ENCODE results near the gene DAP. TPM values are rescaled to one million over a fixed set of nuclear protein-coding genes. Genes with fewer than 3 reads are reported as not detected.

Gene DAP
- total and polyA plus RNA-seq, 2 of the 4 experiments (the other 2 are of a cell fraction) = 49.6 to 189 TPM

GRCh38 chr5:10689391-10690081 is 71.5 kb downstream of the DAP start (continued):
- TF ChIP-seq RCOR1 (IDR thresholded peaks at IDR 0.05; ENCODE audit: insufficient replicate concordance, low read length) = no peak
- peak; percentile 94 for TF ChIP-seq NFE2L2 (IDR thresholded peaks at IDR 0.05; ENCODE audit: low read depth, low read length)

DNA sequence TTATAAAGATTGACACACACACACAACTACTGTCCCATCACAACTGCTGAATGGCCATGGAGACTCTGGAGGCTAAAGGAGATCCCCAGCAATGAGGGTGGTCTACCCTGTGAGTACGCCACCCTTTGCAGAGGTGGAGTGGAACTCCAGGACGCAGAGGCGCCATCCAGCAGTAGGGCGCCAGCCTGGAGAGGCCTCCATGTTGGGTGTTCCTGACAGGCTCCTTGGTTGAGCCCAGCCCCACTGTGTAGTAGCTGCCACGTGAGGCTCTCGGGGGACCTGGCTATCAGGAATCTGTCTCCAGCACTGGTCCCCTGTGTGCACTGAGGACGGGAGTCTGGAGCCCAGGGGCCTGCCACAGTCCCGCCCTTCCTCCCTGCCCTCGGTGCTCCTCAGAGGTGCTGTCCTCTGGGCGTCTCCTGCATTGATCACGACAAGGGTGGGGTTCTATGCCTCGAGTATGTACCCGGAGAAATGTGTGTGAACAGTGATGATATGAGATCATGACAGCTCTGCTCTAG is 72.3 kb downstream of the DAP start:
- Histone ChIP-seq H3K14ac (replicated peaks; ENCODE audit: low read depth, low read length) (peak overlapping the region; percentile 52; the same call in 1 of the 2 replicates), H2BK5ac (ENCODE audit: low read depth, low read length, poor library complexity, severe bottlenecking) (no peak overlapping the region), H2BK20ac (ENCODE audit: low read depth, low read length) (no peak overlapping the region), H3K9ac (ENCODE audit: low read depth, low read length) (no peak overlapping the region), H2AFZ (replicated peaks; ENCODE audit: low read length, poor library complexity) (no peak overlapping the region), H3K4me1 (ENCODE audit: control insufficient read depth, insufficient read depth, low read length) (peaks cover 26% of the 10 kb centered on the region), H3K9me3 (ENCODE audit: control insufficient read depth, insufficient read depth, low read length) (no peaks in the 10 kb centered on the region), H2BK15ac (ENCODE audit: low read depth, low read length) (no peak overlapping the region), H2AK9ac (replicated peaks; ENCODE audit: low read depth, low read length, poor library complexity) (no peak overlapping the region), H2BK120ac (ENCODE audit: low read depth, low read length) (no peak overlapping the region; the same call in 1 of the 2 replicates), H3K27ac (ENCODE audit: insufficient read depth, low read length) (no peak overlapping the region), H3K36me3 (ENCODE audit: control insufficient read depth, insufficient read depth, low read length) (peaks cover 14% of the 10 kb centered on the region), H3K23ac (ENCODE audit: low read depth, low read length) (no peak overlapping the region), H4K5ac (ENCODE audit: low read depth, low read length) (no peak overlapping the region), H3K4me3 (ENCODE audit: insufficient read depth, low read depth, low read length) (no peak overlapping the region), H4K91ac (ENCODE audit: insufficient read depth, low read depth, low read length) (peak overlapping the region; percentile 6; the same call in 1 of the 2 replicates), H4K20me1 (ENCODE audit: insufficient read depth, low read length) (peaks cover 18% of the 10 kb centered on the region), H3K79me1 (ENCODE audit: low read depth in 1 of 2, low read length in 2 of 2) (peaks cover 60 to 86% of the 10 kb centered on the region in 2 experiments), H2AK5ac (ENCODE audit: low read depth, low read length) (peak overlapping the region; percentile 75; the same call in 1 of the 2 replicates), H3K27me3 (ENCODE audit: control insufficient read depth, insufficient read depth, low read length) (no peaks in the 10 kb centered on the region), H3K4me2 (ENCODE audit: low read depth, low read length) (no peak overlapping the region), H3K4ac (ENCODE audit: low read depth, low read length) (peak overlapping the region; percentile 70; the same call in 1 of the 2 replicates), H3K9me1 (ENCODE audit: insufficient read depth, low read length) (peaks cover 32% of the 10 kb centered on the region), H4K8ac (ENCODE audit: low read depth in 2 of 2, low read length in 2 of 2) (no peak overlapping the region), H3K56ac (ENCODE audit: extremely low read depth, insufficient read depth, low read length) (no peak overlapping the region), H3K18ac (ENCODE audit: low read depth, low read length) (no peak overlapping the region)
- TF ChIP-seq, protein P1, sequence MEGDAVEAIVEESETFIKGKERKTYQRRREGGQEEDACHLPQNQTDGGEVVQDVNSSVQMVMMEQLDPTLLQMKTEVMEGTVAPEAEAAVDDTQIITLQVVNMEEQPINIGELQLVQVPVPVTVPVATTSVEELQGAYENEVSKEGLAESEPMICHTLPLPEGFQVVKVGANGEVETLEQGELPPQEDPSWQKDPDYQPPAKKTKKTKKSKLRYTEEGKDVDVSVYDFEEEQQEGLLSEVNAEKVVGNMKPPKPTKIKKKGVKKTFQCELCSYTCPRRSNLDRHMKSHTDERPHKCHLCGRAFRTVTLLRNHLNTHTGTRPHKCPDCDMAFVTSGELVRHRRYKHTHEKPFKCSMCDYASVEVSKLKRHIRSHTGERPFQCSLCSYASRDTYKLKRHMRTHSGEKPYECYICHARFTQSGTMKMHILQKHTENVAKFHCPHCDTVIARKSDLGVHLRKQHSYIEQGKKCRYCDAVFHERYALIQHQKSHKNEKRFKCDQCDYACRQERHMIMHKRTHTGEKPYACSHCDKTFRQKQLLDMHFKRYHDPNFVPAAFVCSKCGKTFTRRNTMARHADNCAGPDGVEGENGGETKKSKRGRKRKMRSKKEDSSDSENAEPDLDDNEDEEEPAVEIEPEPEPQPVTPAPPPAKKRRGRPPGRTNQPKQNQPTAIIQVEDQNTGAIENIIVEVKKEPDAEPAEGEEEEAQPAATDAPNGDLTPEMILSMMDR (conservative IDR thresholded peaks at IDR 0.05; ENCODE audit: low read depth, low read length) = no peak
- TF ChIP-seq BHLHE40 (IDR thresholded peaks at IDR 0.05; ENCODE audit: low read depth, low read length) (no peak), SMC3 (IDR thresholded peaks at IDR 0.05; ENCODE audit: low read depth, low read length) (no peak), MAFK (IDR thresholded peaks at IDR 0.05; ENCODE audit: low read depth, low read length) (no peak), RFX5 (IDR thresholded peaks at IDR 0.05; ENCODE audit: low read depth, low read length) (no peak), MAZ (IDR thresholded peaks at IDR 0.05; ENCODE audit: borderline replicate concordance, low read depth, low read length) (no peak), CHD1 (IDR thresholded peaks at IDR 0.05; ENCODE audit: low read depth, low read length) (no peak), MXI1 (IDR thresholded peaks at IDR 0.05; ENCODE audit: borderline replicate concordance, low read depth, low read length) (no peak), RCOR1 (IDR thresholded peaks at IDR 0.05; ENCODE audit: insufficient replicate concordance, low read length) (no peak), POLR2A (IDR thresholded peaks at IDR 0.05; ENCODE audit: low read depth, low read length) (no peak)
- TF ChIP-seq, protein P2, sequence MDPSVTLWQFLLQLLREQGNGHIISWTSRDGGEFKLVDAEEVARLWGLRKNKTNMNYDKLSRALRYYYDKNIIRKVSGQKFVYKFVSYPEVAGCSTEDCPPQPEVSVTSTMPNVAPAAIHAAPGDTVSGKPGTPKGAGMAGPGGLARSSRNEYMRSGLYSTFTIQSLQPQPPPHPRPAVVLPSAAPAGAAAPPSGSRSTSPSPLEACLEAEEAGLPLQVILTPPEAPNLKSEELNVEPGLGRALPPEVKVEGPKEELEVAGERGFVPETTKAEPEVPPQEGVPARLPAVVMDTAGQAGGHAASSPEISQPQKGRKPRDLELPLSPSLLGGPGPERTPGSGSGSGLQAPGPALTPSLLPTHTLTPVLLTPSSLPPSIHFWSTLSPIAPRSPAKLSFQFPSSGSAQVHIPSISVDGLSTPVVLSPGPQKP (IDR thresholded peaks at IDR 0.05; ENCODE audit: borderline replicate concordance, low read depth, low read length) = no peak
- in situ Hi-C loops (cut with MboI; ENCODE audit: low sequenced_read_pairs) (no loop called here), intact Hi-C loops (cut with micrococcal nuclease) (no loop called here), dilution Hi-C loops (cut with HindIII; ENCODE audit: low sequenced_read_pairs, unreplicated experiment) (no loop called here)
- ChIA-PET POLR2A (ENCODE audit: unreplicated experiment) (no interaction called here), CTCF (interaction anchor here (0.9 kb wide), 1 partner anchor 238 kb away, joined by 3 read pairs; no protein-coding TSS in a partner anchor)
- DNase-seq = no peak
- no peak for ATAC-seq (ENCODE audit: low read depth)
- 100% methylated on average over 8 of the region's 13 CpGs; no CpG with 5 or more reads in 1 of the 2 experiments for WGBS, 2 experiments (ENCODE audit: extremely low coverage in 2 of 2, insufficient read length in 1 of 2)
- no TSS peak for BruUV-seq (replicated peaks)
